ENCODE data around the gene DPYSL4.

DPYSL4 gene

DNA sequence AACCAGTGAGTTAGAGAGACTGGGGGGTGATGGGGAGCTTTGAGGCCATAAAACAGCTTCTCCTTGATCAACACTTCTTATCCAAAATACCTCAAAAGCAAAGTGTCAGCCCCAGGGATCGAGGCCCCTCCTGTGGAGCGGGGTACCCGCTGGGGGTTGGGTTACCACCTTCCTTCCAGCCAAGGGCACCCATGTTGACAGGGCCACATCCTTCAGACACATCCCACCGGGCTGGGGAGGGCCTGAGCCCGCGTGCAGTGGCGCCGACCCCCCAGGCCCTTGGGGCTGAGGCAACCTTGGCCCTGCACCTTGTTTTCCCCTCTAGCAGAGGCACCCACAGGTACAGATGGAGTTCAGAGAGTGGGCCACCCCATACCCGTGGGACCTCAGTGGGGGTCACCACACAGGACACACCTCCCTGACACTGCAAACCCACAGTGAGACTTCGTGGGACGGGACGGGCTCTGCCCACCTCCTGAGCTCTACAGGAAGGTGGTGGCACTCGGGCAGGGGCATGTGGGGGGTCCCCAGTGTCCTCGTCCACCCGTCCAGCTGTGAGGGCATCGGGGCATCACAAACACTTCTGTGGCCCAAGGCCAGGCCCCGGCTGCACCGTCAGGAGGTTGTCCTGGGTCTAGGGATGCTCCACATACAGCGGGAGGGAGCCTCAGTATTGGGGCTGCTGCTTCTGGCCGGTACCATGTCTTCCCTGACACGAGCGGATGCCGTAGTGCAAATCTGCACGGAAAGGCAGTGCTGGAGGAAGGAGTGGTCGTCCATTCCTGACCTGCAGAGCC is 10.7 kb downstream of the DPYSL4 start:
- DNase-seq = no peak

DNA sequence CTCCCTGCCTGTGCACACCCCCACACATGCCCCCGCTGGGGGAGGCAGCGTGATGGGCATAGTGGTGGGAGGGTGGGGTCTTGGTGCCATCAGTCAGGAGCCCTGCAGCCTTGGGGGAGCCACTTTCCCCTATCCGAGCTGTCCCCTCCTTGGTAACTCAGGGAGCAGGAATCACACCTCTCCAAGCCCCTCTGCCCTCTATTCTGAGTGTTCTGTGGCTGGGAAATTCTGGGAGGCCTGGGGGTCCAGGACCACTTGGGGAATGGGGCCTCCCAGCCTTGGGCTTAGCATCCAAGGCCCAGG is 11.3 kb downstream of the DPYSL4 start:
- no peak for DNase-seq

DNA sequence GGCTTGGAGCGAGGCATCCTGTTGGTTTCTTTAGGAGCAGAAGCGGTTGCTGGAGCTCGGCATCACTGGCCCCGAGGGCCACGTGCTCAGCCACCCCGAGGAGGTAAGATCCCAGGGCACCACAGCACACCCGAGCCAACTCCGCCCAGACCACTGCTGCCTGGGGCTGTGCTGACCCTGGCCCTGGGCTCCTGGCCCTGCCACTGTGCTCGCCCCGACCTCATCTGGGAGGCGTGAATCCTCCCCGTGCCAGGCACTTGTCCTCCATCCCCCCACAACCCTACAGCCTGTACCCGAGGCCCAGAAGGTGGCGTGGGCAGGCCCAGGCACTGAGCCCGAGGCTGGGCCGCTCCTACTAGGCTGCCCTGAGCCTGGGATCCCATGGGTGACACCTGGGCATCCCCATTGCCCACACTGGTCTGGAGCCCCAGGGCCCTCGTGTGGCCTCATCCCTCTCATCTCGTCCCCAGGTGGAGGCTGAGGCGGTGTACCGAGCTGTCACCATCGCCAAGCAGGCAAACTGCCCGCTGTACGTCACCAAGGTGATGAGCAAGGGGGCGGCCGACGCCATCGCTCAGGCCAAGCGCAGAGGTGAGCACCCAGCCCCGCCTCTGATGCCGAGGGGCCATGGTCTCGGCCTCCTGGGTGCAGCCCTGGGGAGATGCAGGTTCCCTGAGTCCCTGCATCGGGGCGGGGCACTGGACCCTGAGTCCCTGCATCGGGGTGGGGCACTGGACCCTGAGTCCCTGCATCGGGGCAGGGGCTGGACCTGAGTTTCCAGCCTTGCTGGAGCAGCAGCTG is 11.8 kb downstream of the DPYSL4 start:
- DNase-seq = no peak

DNA sequence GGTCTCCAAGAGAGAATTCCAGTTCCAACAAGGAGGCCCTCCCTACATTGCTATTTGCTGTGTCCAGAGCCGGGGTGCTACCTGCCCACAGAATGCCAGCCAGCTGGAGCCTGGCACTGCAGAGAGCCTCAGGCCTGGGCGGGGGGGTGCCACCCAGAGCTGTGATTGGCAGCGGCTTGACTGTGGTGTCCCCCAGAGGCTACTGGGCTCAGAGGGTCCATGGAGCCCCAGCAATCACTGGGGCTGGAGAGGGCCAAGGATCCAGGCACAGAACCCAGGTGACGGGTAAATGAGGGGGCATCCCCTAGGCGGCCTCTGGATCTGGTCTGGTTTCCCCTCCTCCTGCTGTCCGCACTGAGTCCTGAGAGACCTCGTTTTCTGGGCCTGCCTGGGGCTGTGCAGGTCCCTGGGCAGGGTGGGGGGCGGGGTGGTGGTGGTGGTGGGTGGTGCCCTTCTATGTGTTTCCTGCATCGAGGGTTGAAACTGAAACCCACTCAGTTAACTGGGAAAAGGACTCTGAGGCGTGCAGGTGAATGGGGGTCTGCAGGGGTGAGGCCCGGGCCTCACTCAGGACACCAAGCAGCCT is 12.6 kb downstream of the DPYSL4 start:
- DNase-seq = no peak

DNA sequence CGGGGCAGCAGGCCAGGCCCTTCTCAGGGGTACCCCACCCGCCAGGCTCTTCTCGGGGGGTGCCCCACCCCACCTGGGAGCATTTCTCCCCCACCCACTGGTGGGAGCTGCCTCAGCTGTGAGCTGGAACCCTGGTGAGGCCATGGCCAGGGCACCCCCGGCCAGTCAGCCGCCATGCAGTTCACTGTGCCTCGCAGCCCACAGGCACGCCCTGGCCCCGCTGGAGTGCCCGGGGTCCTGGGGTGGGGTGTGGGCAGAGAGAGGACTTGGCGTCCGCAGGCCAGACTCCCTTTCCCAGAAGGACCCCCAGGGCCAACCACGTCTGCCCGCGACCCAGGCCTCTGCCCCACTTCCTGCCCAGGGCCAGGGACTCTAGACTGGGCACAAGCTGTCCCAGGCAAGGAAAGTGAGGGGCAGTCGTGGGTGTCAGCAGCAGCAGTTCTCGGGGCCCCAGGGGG is 13.1 kb downstream of the DPYSL4 start:
- no peak for DNase-seq

DNA sequence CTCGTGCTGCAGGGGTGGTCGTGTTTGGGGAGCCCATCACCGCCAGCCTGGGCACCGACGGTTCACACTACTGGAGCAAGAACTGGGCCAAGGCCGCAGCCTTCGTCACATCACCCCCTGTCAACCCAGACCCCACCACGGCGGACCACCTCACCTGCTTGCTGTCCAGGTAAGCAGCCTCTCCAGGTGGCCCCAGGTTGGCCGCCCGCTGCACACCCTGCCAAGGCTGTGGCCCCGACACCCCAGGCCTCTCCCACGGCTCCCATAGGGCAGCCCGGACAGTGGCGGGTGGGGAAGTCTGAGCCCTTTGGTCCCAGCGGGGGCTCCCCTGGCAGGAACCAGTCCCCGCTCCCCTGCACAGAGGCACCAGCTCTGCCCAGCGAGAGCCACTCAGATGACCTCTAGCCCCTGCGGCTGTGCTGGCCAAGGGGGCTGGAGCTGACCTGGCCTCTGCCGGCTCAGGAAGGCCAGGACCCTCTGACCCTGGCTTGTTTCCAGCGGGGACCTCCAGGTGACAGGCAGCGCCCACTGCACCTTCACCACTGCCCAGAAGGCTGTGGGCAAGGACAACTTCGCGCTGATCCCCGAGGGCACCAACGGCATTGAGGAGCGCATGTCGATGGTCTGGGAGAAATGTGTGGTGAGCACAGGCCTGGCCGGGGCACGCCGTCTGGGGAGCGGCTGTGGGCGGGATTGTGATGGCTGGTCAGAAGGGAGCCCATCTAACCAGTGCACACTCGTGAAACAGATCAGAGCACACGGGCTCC is 13.8 kb downstream of the DPYSL4 start:
- no peak for DNase-seq

DNA sequence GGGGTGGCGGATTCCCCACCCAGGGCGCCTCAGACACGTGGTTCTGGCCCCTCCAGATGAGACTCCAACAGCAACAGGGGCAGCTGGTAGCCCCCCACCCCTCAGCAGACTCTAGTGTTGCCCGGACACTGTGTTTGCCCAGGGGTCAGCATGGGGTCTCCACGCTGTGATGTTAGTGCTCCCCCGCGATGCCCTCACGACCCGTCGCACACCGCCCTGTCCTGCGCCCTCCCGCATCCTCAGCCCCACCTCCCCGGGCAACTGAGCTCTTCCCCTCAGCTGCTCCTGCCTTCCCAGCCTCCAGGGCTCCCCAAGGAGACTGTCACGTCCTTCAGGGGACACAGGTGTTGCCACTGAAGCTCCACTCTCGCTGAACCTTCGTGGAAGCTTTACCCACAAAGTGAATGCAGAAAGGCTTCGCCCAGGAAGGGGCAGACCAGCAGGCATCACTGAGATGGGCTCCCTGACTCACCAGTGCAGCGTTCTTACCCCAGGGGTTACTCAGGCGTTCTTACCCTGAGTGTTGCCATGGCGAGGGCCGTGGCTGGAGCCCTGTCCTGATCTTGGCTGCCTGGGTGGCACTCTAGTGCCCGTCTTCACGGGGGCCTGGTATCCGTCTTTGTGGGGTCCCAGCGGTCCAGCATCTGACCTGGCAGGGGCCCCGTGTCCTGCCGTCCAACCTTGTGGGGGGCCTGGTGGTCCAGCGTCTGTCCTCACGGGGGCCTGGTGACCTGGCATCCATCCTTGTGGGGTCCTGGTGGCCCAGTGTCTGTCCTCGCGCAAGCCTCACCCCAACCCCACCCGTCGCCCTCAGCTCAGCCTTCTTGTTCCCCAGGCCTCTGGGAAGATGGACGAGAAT is 14.6 kb downstream of the DPYSL4 start:
- DNase-seq = no peak

DNA sequence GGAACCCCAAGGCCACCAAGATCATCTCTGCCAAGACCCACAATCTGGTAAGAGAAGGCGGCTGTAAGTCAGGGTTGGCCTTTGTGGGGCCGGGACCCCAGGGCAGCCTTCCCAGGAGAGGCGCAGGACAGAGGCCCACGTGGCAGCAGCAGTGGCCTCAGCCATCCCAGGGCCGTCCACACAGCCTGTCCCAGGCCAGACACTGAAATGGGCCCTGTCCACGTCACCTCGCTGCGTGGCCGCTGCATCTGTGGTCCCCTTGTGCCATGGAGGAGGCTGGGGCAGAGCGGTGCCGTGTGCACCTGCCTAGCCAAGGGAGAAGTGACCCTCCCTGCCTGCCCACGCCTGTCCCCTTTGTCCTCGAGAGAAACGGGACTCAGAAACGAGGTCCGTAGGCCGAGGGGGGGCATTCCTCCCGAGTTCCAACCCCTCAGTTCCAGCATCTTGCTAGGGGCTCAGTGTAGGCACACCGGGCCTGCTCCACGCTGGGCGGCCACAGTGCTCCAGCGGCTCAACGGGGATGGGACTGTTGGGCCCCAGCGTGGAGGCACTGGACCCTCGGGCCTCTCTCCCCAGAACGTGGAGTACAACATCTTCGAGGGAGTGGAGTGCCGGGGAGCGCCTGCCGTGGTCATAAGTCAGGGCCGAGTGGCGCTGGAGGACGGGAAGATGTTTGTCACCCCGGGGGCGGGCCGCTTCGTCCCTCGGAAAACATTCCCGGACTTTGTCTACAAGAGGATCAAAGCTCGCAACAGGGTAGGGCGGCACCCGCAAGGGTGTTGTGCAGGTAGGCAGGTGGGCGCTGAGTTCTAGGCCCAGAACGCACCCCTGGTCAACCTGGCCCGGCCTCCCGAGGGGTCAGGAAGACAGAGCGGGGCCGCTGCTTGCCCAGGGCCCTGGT is 15.6 kb downstream of the DPYSL4 start:
- DNase-seq = no peak

DNA sequence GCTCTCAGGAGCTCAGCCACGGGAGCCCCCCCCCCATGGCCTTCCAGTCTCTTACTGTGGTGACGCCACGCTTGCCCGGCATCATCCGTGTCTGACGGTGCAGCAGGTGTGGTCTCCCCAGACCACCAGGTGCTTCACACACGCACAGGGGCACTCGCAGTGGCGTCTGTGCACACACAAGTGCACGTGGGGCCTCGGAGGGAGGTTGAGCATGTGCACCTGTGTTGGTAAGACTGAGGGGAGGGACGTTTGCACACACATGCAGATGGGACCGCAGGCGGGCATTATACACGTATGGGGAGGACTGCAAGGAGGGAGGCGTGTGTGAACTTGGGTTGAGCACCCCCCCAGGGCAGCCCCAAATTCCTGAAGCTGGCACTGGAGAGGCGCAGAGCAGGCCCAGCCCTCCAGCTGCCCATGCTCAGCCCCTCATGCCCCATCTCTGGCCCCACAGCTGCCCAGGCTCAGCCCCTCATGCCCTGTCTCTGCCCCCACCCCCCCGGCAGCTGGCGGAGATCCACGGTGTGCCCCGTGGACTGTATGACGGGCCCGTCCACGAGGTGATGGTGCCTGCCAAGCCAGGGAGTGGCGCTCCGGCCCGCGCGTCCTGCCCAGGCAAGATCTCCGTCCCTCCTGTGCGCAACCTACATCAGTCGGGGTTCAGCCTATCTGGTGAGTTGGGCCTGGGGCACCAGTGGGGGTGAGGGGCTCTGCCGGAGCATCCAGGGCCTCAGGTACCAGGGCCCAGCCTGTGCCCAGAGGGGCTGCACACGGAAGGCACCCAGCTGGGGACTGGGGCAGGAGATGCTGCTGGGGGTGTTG is 16.7 kb downstream of the DPYSL4 start:
- no peak for DNase-seq

DNA sequence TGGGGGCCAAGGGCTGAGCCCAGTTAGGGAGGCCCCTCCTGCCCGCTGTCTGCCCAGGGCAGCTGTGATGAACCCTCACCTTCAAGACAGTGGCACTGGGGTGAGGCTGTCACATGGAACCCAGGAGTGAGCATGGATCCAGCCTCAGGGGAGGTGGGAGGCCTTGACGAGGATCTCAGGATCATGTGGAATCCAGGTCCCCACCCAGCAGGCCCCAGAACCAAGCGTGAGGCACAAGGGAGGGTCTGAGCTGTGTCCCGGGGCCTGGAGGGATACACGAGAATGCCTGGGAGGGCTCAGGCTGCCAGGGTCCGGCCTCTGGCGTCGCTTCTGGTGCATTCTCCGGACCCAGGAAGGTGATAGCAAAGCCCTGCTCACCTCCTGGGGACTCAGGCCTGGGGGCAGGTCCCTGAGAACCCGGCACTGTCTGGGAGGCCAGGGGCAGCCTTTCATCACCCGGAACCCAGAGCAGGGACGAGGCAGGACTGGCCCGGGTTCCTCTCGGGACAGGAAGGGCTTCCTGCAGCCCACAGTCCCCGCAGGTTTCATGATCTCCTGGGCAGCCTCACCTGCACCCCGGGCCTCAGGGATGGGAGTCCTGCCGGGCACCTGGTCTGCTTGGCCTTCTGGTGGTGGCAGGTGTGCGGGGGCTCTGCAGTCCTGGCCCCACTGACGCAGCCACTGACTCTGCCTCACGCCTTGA is 17.5 kb downstream of the DPYSL4 start:
- no peak for DNase-seq

DNA sequence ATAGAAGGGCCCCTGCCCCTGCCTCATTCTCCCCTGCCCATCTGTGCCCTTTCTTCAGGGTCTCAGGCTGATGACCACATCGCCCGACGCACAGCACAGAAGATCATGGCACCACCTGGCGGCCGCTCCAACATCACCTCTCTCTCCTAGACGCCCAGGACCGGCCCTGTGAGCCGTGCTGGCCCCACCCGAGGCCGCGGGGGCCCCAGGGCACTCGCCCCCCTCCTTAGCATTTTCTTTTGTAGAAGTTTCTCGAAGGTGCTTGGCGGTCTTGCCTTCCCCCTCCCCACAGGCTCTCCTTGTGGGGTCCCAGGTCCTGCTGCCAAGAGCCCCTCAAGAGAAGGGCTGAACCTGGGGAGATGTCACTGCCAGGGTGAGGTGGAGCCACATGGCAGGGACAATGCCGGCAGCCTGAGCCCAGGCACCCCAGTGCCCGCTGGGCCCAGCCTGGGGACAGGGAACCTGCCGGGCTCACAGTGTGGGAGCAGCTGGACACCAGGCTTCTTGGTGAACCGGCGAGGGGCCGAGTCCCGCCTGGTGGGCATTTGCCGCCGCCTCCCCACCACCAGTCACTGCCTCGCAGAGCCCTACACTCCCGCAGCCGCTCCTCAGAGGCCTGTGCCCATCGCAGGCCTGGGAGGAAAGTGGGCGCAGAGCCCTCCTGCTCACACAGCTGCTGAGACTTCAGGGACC is 18.2 kb downstream of the DPYSL4 start:
- DNase-seq = no peak

DNA sequence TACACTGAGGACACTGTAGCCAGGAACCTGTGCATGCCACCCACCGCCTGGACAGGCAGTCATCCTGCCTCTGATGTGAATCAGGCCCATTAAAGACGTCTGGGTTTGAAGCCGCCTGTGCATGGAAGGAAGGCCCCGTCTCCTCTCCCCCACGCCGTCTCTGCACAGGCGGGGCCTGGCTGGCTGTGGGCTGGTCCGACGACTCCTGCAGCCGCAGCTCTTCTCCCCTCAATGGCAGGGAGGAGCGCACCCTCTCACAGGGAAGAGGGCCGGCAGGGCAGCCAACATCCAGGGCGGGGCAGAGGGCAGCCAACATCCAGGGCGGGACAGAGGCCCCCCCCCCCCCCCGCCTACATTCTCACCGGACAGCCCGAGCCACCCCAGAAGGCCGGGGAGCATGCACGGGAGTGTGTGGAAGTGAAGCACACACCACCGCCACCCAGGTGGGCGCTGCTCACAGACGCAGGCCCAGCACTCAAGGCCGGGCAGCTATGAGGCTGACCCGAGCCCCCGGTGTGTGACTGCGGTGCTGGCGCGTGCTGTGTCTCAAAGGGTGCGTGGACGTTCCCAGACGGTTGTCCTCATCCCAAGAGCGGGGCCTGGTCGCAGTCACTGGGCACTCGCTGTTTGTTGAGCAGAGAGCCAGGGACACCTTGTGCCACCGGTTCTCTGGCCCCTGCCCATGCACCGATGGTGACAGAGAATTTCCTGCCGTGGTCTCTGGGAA is 19.1 kb downstream of the DPYSL4 start:
- no peak for DNase-seq

DNA sequence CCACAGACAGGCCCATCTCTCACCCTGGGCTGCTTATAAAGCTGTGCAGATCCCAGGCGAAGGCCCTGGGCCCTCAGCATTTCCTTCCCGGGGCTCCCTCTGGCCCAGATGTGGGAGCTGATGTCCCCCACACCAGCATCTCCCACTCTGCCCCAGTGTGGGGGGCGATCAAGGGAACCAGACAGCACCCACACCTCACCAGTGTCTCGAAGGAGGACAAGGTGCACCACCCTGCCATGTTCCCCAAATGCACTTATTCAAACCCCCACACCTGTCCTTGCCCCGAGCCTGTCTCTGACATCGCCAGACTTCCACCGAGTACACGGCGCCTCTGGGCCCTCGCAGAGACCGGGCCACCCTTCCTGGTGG is 19.6 kb downstream of the DPYSL4 start:
- DNase-seq = no peak

DNA sequence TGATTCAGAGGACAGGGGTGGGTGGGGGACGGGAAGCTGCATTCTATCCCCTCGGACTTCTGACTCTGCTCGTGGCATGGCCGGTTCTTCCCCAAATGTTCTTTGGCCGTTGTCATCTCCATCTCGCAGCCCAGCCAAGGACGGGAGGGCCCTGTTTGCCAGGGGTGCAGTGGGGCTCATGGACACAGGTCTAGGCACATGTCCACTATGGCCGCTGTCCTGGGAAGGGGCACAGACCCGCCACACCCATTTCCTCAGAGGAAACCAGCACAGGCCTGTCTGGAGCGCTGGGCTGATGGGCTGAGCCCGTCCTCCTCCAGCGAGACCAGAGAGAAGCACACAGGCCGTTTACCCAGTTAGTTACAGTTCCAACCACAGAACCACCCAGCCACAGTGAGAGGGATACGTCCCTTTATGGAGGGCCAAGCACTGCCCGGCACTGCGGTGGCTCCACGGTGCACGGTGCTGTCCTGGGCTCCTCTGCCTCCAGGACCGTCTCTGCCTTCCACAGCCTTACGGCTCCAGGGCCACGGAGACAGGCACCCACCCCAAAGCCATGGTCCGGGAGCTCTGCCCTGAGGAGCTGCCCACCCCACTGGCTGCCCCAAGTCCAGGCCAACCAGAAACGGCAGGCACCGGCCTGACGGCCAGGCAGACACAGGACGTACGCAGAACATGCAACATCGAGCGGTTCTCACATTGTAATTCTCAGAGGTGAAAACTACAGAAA is 20.2 kb downstream of the DPYSL4 start:
- DNase-seq = no peak

DNA sequence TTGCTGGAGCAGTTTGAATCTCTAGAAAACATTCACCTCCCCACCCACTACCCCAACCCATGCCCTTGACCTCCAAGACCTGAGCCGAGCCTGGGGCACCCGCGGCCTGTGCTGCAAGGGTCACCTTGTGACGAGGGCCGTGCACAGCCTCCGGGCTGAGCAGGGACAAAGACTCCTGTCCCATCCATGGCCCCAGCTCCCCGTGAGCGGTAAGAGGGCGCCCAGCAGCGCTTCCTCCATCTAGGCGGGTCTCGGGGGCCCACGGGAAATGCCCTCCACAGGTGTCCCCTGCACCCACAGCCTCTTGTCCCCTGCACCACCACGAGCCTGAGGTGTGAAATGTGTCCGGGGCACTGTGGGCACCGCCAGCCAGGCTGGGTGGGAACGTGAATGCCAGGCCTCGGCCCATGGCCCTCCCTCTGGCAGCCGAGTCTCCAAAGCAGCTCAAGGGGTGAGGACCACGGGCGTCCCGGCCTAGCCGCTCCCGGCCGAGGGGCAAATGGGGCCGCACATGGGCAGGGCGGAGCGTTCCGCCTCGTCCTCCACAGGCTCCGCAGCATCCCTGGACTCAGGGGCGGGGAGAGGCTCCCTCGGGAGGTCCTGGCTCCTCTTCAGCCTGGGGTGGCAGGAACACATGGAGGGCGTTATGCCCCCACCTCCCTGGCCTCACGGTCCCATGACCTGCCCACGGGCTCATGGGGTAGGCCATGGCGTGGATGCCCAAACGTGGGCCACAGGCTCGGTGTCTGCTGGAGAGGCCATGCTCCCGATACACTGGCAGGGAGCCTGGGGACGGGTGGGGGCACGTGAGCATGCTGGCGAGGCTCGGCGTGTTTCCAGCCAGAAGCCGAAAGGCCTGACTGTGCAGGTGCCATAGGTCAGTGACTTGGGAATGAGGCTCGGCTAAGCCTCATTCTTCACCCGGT is 21.1 kb downstream of the DPYSL4 start:
- DNase-seq = no peak

DNA sequence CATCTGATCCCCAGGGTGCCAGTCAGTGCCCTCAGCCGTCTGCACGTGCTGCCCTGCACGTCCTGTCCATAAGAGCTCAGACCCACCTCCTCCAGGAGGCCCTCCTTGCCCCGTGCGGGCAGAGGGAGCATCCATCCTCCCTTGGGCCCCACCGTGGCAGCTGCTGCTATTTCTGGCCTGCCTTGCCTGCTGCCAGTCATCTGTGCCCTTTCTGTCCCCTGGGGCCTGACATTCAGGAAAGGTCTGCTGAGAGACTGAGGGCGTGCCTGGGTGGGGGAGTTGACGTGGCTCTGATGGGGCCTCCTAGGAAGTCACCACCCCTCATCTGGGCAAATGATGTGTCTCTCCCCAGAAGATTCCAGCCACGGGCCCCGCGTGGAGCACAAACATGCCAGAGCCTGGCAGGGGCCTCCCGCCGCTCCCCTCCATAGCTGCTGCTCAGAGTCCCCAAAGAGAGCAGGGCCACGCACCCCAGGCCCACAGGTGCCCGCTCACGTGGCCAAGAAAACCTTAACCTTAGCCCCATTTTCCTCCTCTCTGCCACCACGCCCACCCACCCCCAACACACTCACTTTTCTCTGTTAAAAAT is 21.8 kb downstream of the DPYSL4 start:
- no peak for DNase-seq
